Measurements from ENCODE around the gene PRKCA.

DNA sequence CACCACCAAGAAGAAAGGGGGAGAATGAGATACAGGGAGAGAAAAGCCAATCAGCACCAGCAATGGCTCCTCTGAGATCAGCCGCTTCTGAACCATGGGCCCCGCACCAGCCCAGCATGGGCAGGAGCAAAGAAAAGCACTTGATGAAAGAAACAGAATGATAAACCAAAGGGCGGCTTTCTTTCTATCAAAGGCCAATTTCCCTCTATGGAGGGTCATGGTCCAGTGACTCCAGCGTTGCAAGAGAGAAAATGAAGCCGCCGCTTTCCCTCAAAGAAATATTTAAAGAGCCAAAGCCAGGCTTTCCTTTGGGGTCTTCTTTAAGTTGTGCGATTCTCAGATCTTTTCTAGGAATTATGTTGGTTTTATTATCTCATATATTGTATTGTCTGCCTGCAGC is 447.7 kb downstream of the PRKCA start:
- TF ChIP-seq POLR2A (IDR thresholded peaks at IDR 0.05; ENCODE audit: low read length) (no peak), GATA1 (IDR thresholded peaks at IDR 0.05; ENCODE audit: low read depth, low read length) (no peak)

Data from erythroblast (primary cell).